C4-2B (cell line): ENCODE measurements around the gene RIMBP2.

Experiments
- ZFX ChIP-seq: fragments of 450-650 bp; IDR thresholded peaks from 2 replicates; pipeline ENCODE4 v1.6.1; 2017
- TF ChIP-seq, protein P1 (sequence below): fragments of 450-650 bp; conservative IDR thresholded peaks from 2 replicates; pipeline ENCODE4 v1.5.1; 2017; ENCODE audit warnings: mild to moderate bottlenecking

DNA sequence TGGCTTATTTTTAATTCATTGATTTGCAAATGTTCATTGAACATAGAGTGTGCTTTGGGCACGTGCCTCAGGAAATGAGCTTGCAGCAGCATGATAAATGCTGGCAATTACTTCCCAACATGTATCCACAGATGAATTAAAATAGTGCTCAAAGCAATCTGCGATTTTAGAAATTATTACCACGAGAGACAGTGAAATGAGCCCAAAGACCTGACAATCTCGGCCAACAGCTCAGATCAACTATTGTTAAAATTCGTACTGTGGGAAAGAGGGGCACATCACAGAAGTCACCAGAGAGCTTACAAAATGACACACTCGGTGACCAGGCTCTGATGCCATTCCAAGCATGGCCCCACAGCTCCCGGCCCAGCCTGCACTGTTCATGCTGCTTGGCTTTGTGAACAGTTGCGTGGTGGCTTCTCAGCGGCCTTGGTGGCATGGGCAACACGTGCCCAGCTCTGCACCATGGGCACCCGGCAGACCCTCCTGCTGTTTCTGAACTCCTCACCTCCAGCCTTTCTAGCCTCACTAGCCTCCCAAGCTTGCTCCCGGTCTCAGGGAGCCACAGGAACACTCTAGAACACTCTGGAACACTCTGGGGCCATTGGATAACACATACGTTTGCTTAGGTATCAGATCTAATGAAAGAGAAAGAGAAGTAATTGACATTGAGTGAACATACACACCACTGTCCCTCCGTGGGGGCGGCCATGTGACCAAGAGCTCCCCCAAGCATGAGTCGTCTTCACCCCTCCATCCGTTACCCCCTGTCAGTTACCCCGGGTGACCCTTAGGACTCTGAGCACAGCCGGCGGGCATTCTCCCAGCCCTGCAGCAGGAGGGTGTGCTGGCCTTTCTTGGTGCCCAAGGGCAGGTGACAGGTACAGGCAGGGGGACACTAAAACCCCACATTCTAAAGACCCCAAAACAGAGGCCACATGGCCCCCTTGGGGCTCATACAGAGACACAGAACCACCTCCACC is 28.0 kb downstream of the RIMBP2 start:
- TF ChIP-seq, protein P1, sequence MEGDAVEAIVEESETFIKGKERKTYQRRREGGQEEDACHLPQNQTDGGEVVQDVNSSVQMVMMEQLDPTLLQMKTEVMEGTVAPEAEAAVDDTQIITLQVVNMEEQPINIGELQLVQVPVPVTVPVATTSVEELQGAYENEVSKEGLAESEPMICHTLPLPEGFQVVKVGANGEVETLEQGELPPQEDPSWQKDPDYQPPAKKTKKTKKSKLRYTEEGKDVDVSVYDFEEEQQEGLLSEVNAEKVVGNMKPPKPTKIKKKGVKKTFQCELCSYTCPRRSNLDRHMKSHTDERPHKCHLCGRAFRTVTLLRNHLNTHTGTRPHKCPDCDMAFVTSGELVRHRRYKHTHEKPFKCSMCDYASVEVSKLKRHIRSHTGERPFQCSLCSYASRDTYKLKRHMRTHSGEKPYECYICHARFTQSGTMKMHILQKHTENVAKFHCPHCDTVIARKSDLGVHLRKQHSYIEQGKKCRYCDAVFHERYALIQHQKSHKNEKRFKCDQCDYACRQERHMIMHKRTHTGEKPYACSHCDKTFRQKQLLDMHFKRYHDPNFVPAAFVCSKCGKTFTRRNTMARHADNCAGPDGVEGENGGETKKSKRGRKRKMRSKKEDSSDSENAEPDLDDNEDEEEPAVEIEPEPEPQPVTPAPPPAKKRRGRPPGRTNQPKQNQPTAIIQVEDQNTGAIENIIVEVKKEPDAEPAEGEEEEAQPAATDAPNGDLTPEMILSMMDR, result no peak
- no peak for TF ChIP-seq ZFX
